HG03280 (cell line): ENCODE data around the gene PDX1.

ENCODE experiments used
- ATAC-seq: cut with Tn5 transposase; IDR thresholded peaks from one replicate; pipeline ENCODE4 v1.9.1; 2021; ENCODE audit warnings: mild to moderate bottlenecking, moderate library complexity; ENCODE audit not compliant: unreplicated experiment

Gene PDX1

GRCh38 chr13:27969082-27969865 is 49.5 kb downstream of the PDX1 start, which contains the start of gene CDX2:
Gene CDX2 (minus strand): TSS chr13:27969315. CDS start chr13:27969006, 309 bp downstream.
- no peak for ATAC-seq

- no peak for ATAC-seq
Observed at GRCh38 chr13:27969866-27970229, 50.0 kb downstream of the PDX1 start.

- ATAC-seq = no peak
Observed at GRCh38 chr13:27970382-27971235, 50.8 kb downstream of the PDX1 start.

GRCh38 chr13:27971236-27971645 is 51.4 kb downstream of the PDX1 start:
- no peak for ATAC-seq

GRCh38 chr13:27971776-27972477 is 52.1 kb downstream of the PDX1 start:
- no peak for ATAC-seq

GRCh38 chr13:27972478-27972820 is 52.6 kb downstream of the PDX1 start:
- no peak for ATAC-seq

- ATAC-seq = no peak
Observed at GRCh38 chr13:27973291-27973690, 53.5 kb downstream of the PDX1 start.

GRCh38 chr13:27973961-27974662 is 54.3 kb downstream of the PDX1 start:
- no peak for ATAC-seq
